ENCODE data around the gene SPECC1L.
A peak's percentile ranks its signal among the peaks of the same experiment; 100 is the strongest.
"Not testable (repeated sequence)": the region's sequence is repeated elsewhere in the genome, so short reads cannot be mapped to it uniquely, and the experiment has no call there.

The SPECC1L gene

DNA sequence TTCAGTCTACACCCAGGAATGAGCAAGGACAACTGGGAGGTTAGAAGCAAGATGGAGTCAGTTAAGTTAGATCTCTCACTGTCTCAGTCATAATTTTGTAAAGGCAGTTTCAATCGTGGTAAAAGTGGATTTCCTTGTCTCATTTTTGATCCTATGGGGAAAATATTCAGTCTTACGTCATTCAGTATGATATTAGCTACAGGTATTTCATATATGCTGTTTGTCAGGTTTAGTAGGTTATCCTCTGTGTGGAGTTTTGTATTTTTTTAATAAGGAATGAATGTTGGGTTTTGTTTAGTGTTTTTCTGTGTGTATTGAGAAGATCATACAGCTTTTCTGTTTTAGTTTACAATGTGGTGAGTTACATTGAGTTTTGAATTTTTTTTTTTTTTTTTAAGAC, 11.8 kb downstream of the SPECC1L start:
- TF ChIP-seq CTCF (IDR thresholded peaks at IDR 0.05; ENCODE audit: low read depth, low read length), result no peak
- no peak overlapping the region for H3K4me3 ChIP-seq (replicated peaks in 1 of 2; ENCODE audit: low read depth in 2 of 2, low read length in 2 of 2)
- no peak for DNase-seq (ENCODE audit: low read depth in 2 of 2)

GRCh38 chr22:24284747-24285203, 14.1 kb downstream of the SPECC1L start:
- H3K4me3 ChIP-seq (replicated peaks in 1 of 2; ENCODE audit: low read depth in 2 of 2, low read length in 2 of 2), result no peak overlapping the region
- DNase-seq (ENCODE audit: low read depth in 2 of 2), result peak in 1 of 2 donors; percentile 32
- no peak for TF ChIP-seq CTCF (IDR thresholded peaks at IDR 0.05; ENCODE audit: low read depth, low read length)

DNA sequence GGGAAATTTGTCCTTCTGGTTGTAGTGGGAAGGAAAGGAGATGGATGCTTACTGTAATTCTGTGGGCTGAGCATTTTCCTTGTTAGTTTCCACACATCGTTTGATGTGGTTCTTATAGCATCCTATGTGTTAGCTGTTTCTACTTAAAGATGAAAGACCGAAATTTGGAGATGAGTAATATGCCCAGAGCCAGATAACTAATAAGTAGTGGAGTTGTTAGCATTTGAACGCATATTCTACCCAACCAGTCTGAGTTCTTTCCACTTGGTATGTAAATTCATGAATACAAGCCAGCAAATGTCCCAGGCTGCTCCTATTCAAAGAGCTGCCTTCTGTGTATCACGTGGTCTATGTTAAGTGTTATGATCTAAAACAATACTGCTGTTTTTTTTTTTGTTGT, 14.6 kb downstream of the SPECC1L start:
- TF ChIP-seq CTCF (IDR thresholded peaks at IDR 0.05; ENCODE audit: low read depth, low read length), result no peak
- H3K4me3 ChIP-seq (replicated peaks in 1 of 2; ENCODE audit: low read depth in 2 of 2, low read length in 2 of 2), result no peak overlapping the region
- peak in 1 of 2 donors; percentile 40 for DNase-seq (ENCODE audit: low read depth in 2 of 2)

DNA sequence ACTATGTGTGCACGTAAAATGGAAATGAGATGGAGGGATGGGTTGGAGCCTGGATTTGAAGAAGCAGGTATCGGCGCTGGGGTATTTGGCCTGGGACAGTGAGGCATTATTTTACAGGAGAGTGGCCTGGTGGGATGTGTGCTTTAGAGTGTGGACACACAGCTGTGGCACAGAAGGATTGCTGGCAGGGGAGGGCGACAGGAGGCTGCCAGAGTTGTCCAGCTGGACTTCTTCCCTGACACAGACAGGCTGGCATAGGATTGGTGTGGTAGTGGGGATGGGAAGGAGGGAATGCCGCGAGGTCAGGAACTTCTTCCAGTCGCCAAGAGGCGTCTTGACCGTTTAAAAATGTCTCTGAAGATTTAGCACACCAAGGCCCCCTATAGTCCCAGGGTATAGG, 16.6 kb downstream of the SPECC1L start:
- not testable (repeated sequence) for H3K4me3 ChIP-seq (replicated peaks in 1 of 2; ENCODE audit: low read depth in 2 of 2, low read length in 2 of 2); DNase-seq (ENCODE audit: low read depth in 2 of 2)

GRCh38 chr22:24287801-24288200, 17.2 kb downstream of the SPECC1L start:
- not testable (repeated sequence) for DNase-seq (ENCODE audit: low read depth in 2 of 2)

DNA sequence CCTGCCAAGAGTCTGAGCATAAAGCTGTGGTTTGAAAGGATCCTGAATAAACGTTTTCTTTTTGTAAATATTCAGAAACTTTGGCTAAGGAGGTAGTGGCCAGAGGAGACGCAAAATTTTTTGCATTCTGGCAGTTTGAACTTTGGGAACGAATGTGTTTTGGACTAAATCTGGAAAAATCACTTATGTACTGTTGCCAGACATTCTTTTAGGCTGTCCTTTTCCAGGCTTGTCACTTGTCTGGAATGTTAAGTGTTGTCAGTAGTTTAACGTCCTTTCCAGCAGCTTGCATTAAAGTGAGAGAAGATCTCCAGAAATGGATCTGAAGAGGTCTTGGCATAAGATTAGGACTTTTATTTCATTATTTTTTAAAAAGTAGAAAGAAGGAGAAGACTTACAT, 18.5 kb downstream of the SPECC1L start:
- DNase-seq (ENCODE audit: low read depth in 2 of 2), result peak; percentile 86 to 88
- no peak for TF ChIP-seq CTCF (IDR thresholded peaks at IDR 0.05; ENCODE audit: low read depth, low read length)
- H3K4me3 ChIP-seq (replicated peaks in 1 of 2; ENCODE audit: low read depth in 2 of 2, low read length in 2 of 2), result no peak overlapping the region

More at GRCh38 chr22:24287801-24288200, 17.2 kb downstream of the SPECC1L start:
- not testable (repeated sequence) for H3K4me3 ChIP-seq (replicated peaks in 1 of 2; ENCODE audit: low read depth in 2 of 2, low read length in 2 of 2)

DNA sequence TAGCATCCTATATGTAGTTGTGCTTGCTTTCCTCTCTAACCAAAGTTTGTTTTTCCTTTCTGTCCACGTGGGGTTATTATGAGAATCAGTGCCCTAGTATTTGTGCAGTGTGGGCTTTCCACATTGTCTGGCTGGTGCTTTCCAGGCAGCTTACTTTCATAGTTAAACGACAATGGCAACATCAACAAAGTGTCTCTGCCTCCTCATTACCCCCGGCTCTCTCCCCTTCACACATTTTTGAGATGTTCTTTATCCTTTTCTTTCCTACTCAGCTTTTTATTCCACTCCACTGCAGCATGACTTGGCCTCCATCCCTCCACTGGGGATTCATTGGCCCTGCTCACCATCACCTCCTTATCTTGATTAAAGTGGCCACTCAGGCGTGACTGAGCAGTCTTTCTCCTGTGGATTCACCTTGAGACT, 19.1 kb downstream of the SPECC1L start:
- no peak overlapping the region for H3K4me3 ChIP-seq (replicated peaks in 1 of 2; ENCODE audit: low read depth in 2 of 2, low read length in 2 of 2)
- TF ChIP-seq CTCF (IDR thresholded peaks at IDR 0.05; ENCODE audit: low read depth, low read length), result no peak
- DNase-seq (ENCODE audit: low read depth in 2 of 2), result peak in 1 of 2 donors; percentile 20

- no peak for TF ChIP-seq CTCF (IDR thresholded peaks at IDR 0.05; ENCODE audit: low read depth, low read length)
- peak in 1 of 2 donors; percentile 34 for DNase-seq (ENCODE audit: low read depth in 2 of 2)
- H3K4me3 ChIP-seq (replicated peaks in 1 of 2; ENCODE audit: low read depth in 2 of 2, low read length in 2 of 2), result no peak overlapping the region
These were observed 19.8 kb downstream of the SPECC1L start for GRCh38 chr22:24290459-24290858.

Measured in cardiac fibroblast (primary cell).